DND-41 (cell line): ENCODE data around the gene ZNF76.

ENCODE experiments used
- ATAC-seq: fragments of 200-7000 bp; cut with Tn5 transposase; 3 replicates; pipeline ENCODE4 v1.9.1; 2021; ENCODE audit warnings: low read depth; ENCODE audit not compliant: insufficient read depth
- DNase-seq: peaks from one replicate; pipeline ENCODE4 v3.0.0-alpha.2; 2020
- H2AFZ ChIP-seq: 2 replicates; pipeline ENCODE4 v1.6.0; 2012; ENCODE audit warnings: low read depth, low read length
- H3K27ac ChIP-seq: 2 replicates; pipeline ENCODE4 v1.5.1; 2012; ENCODE audit warnings: low read length, inconsistent platforms
- H3K27me3 ChIP-seq: fragments of 200-600 bp; sonication (generic); 2 replicates; pipeline ENCODE4 v1.6.0; 2012; ENCODE audit warnings: low read length, mild to moderate bottlenecking, inconsistent platforms; ENCODE audit not compliant: insufficient read depth, poor library complexity
- H3K36me3 ChIP-seq: 2 replicates; pipeline ENCODE4 v1.5.1; 2012; ENCODE audit warnings: low read length, inconsistent platforms; ENCODE audit not compliant: insufficient read depth
- H3K4me1 ChIP-seq: 2 replicates; pipeline ENCODE4 v1.5.1; 2012; ENCODE audit warnings: mild to moderate bottlenecking, low read length; ENCODE audit not compliant: insufficient read depth
- H3K4me2 ChIP-seq: 2 replicates; pipeline ENCODE4 v1.6.0; 2012; ENCODE audit warnings: mild to moderate bottlenecking, moderate library complexity, low read length, inconsistent platforms; ENCODE audit not compliant: insufficient read depth
- H3K4me3 ChIP-seq, 2 experiments: fragments of 200-600 bp in 1 of 2; shearing (Covaris generic) in 1 of 2; 2 replicates each; pipeline ENCODE4 v1.5.1; 2012 to 2016; ENCODE audit warnings: inconsistent platforms in 2 of 2, low read length in 2 of 2, mild to moderate bottlenecking in 2 of 2, low read depth in 1 of 2, moderate library complexity in 1 of 2
- H3K79me2 ChIP-seq: 2 replicates; pipeline ENCODE4 v1.6.0; 2012; ENCODE audit warnings: low read length, inconsistent platforms; ENCODE audit not compliant: insufficient read depth
- H3K9ac ChIP-seq: 2 replicates; pipeline ENCODE4 v1.6.0; 2012; ENCODE audit warnings: low read depth, mild to moderate bottlenecking, inconsistent platforms, low read length, moderate library complexity
- H3K9me3 ChIP-seq: 2 replicates; pipeline ENCODE4 v1.5.1; 2012; ENCODE audit warnings: low read length, moderate library complexity, mild to moderate bottlenecking, inconsistent platforms; ENCODE audit not compliant: insufficient read depth, severe bottlenecking
- H4K20me1 ChIP-seq: 2 replicates; pipeline ENCODE4 v1.6.0; 2012; ENCODE audit warnings: low read length; ENCODE audit not compliant: insufficient read depth
- CTCF ChIP-seq: IDR thresholded peaks from 2 replicates; pipeline ENCODE4 v1.5.1; 2012; ENCODE audit warnings: borderline replicate concordance, low read length, moderate library complexity, mild to moderate bottlenecking; ENCODE audit not compliant: poor library complexity, severe bottlenecking; ENCODE audit errors: extremely low read depth
- EZH2 ChIP-seq: IDR thresholded peaks from 3 replicates; pipeline ENCODE4 v1.6.1; 2012; ENCODE audit warnings: borderline replicate concordance, low read depth, mild to moderate bottlenecking, moderate library complexity, low read length, inconsistent platforms; ENCODE audit not compliant: severe bottlenecking

ZNF76 gene

GRCh38 chr6:35265523-35265922 is 6.0 kb downstream of the ZNF76 start:
- no peak overlapping the region for H3K4me3 ChIP-seq
- H3K4me1 ChIP-seq = peaks cover 8% of the 10 kb centered on the region
- no peak overlapping the region for H3K27ac ChIP-seq
- H3K9me3 ChIP-seq = no peaks in the 10 kb centered on the region
- no peak overlapping the region for H3K4me2 ChIP-seq
- peaks cover 5% of the 10 kb centered on the region; the same call in 1 of the 2 replicates for H4K20me1 ChIP-seq
- no peak overlapping the region for H2AFZ ChIP-seq
- peaks cover 23% of the 10 kb centered on the region for H3K79me2 ChIP-seq
- no peak for TF ChIP-seq EZH2
- TF ChIP-seq CTCF = no peak
- no peak for DNase-seq
- no peak for ATAC-seq
- H3K27me3 ChIP-seq = no peaks in the 10 kb centered on the region
- no peak overlapping the region for H3K9ac ChIP-seq
- no peaks in the 10 kb centered on the region for H3K36me3 ChIP-seq

- DNase-seq (no peak), ATAC-seq (no peak)
- H3K36me3 ChIP-seq = no peaks in the 10 kb centered on the region
- H3K9ac ChIP-seq = no peak overlapping the region
- peaks cover 16% of the 10 kb centered on the region for H3K79me2 ChIP-seq
- no peak overlapping the region for H3K4me3 ChIP-seq
- H3K4me2 ChIP-seq = no peak overlapping the region
- H3K27me3 ChIP-seq = no peaks in the 10 kb centered on the region
- no peak for TF ChIP-seq EZH2
- no peak for TF ChIP-seq CTCF
- H3K4me1 ChIP-seq = no peaks in the 10 kb centered on the region; the same call in 1 of the 2 replicates
- H3K9me3 ChIP-seq = no peaks in the 10 kb centered on the region
- H4K20me1 ChIP-seq = peaks cover 5% of the 10 kb centered on the region; the same call in 1 of the 2 replicates
- H3K27ac ChIP-seq = no peak overlapping the region
- H2AFZ ChIP-seq = no peak overlapping the region
These were observed 7.9 kb downstream of the ZNF76 start for GRCh38 chr6:35267446-35267845.

- no peak for DNase-seq
- Histone ChIP-seq H3K9ac (no peak overlapping the region), H3K27me3 (no peaks in the 10 kb centered on the region), H3K27ac (no peak overlapping the region), H4K20me1 (peaks cover 5% of the 10 kb centered on the region; the same call in 1 of the 2 replicates), H3K4me2 (no peak overlapping the region), H3K36me3 (no peaks in the 10 kb centered on the region), H2AFZ (no peak overlapping the region), H3K79me2 (peaks cover 13% of the 10 kb centered on the region), H3K9me3 (no peaks in the 10 kb centered on the region), H3K4me1 (no peaks in the 10 kb centered on the region; the same call in 1 of the 2 replicates), H3K4me3 (no peak overlapping the region)
- no peak for ATAC-seq
- TF ChIP-seq EZH2 (no peak), CTCF (no peak)
These were observed 8.4 kb downstream of the ZNF76 start for GRCh38 chr6:35267897-35268296.

- H4K20me1 ChIP-seq = peaks cover 5% of the 10 kb centered on the region; the same call in 1 of the 2 replicates
- no peaks in the 10 kb centered on the region for H3K9me3 ChIP-seq
- no peak for DNase-seq
- no peak for ATAC-seq
- no peaks in the 10 kb centered on the region for H3K4me1 ChIP-seq
- no peaks in the 10 kb centered on the region for H3K27me3 ChIP-seq
- no peaks in the 10 kb centered on the region for H3K36me3 ChIP-seq
- no peak overlapping the region for H3K27ac ChIP-seq
- peaks cover 6% of the 10 kb centered on the region; the same call in 1 of the 2 replicates for H3K79me2 ChIP-seq
- H3K4me3 ChIP-seq = no peak overlapping the region
- no peak overlapping the region for H3K9ac ChIP-seq
- H2AFZ ChIP-seq = no peak overlapping the region
- no peak for TF ChIP-seq EZH2
- TF ChIP-seq CTCF = no peak
- H3K4me2 ChIP-seq = no peak overlapping the region
These were observed 12.5 kb downstream of the ZNF76 start for GRCh38 chr6:35272005-35272404.
